ENCODE data around the gene PTPN9.
"Not testable (repeated sequence)": the region's sequence is repeated elsewhere in the genome, so short reads cannot be mapped to it uniquely, and the experiment has no call there.

PTPN9 gene

GRCh38 chr15:75531041-75531450 lies 48.1 kb downstream of the PTPN9 start:
- no peak overlapping the region for H2AFZ ChIP-seq (ENCODE audit: low read depth, low read length, severe bottlenecking)
- peaks cover 5% of the 10 kb centered on the region for H3F3A ChIP-seq (ENCODE audit: insufficient read depth)
- no peak overlapping the region for H3K9ac ChIP-seq (ENCODE audit: low read length)
- H3K4me2 ChIP-seq (ENCODE audit: low read depth, low read length, poor library complexity, severe bottlenecking) = no peak overlapping the region
- no peaks in the 10 kb centered on the region; the same call in 1 of the 2 replicates for H3K36me3 ChIP-seq (ENCODE audit: low read length)
- H3K79me2 ChIP-seq (ENCODE audit: insufficient read depth, low read length) = peaks cover 6% of the 10 kb centered on the region
- no peak for TF ChIP-seq CTCF (IDR thresholded peaks at IDR 0.05; ENCODE audit: insufficient read depth, low read length, poor library complexity, severe bottlenecking)
- no peak for TF ChIP-seq EZH2phosphoT487 (conservative IDR thresholded peaks at IDR 0.05; ENCODE audit: low read length)
- no peak overlapping the region for H3K27ac ChIP-seq (ENCODE audit: low read depth, low read length)
- no peaks in the 10 kb centered on the region for H3K9me3 ChIP-seq (ENCODE audit: insufficient read depth, low read length)
- no peaks in the 10 kb centered on the region for H3K9me2 ChIP-seq (replicated peaks; ENCODE audit: insufficient read depth, low read length)
- H3K27me3 ChIP-seq (ENCODE audit: low read length) = no peaks in the 10 kb centered on the region
- H3K4me3 ChIP-seq (ENCODE audit: insufficient read depth, low read length, poor library complexity, severe bottlenecking) = no peak overlapping the region
- no peaks in the 10 kb centered on the region; the same call in 1 of the 2 replicates for H4K20me1 ChIP-seq (ENCODE audit: low read depth, low read length)

- Histone ChIP-seq H3K9ac (ENCODE audit: low read length) (no peak overlapping the region), H3K9me3 (ENCODE audit: insufficient read depth, low read length) (no peaks in the 10 kb centered on the region), H3K4me2 (ENCODE audit: low read depth, low read length, poor library complexity, severe bottlenecking) (no peak overlapping the region), H3K27ac (ENCODE audit: low read depth, low read length) (no peak overlapping the region), H4K20me1 (ENCODE audit: low read depth, low read length) (no peaks in the 10 kb centered on the region; the same call in 1 of the 2 replicates), H3K79me2 (ENCODE audit: insufficient read depth, low read length) (peaks cover 6% of the 10 kb centered on the region), H3K4me3 (ENCODE audit: insufficient read depth, low read length, poor library complexity, severe bottlenecking) (no peak overlapping the region), H3K36me3 (ENCODE audit: low read length) (no peaks in the 10 kb centered on the region; the same call in 1 of the 2 replicates), H3K9me2 (replicated peaks; ENCODE audit: insufficient read depth, low read length) (no peaks in the 10 kb centered on the region), H3F3A (ENCODE audit: insufficient read depth) (peaks cover 5% of the 10 kb centered on the region), H2AFZ (ENCODE audit: low read depth, low read length, severe bottlenecking) (no peak overlapping the region), H3K27me3 (ENCODE audit: low read length) (no peaks in the 10 kb centered on the region)
- TF ChIP-seq CTCF (IDR thresholded peaks at IDR 0.05; ENCODE audit: insufficient read depth, low read length, poor library complexity, severe bottlenecking) (no peak), EZH2phosphoT487 (conservative IDR thresholded peaks at IDR 0.05; ENCODE audit: low read length) (no peak)
These were observed 48.9 kb downstream of the PTPN9 start for GRCh38 chr15:75530169-75530568.

GRCh38 chr15:75525756-75526155 lies 53.4 kb downstream of the PTPN9 start:
- H4K20me1 ChIP-seq (ENCODE audit: low read depth, low read length); H3K9me2 ChIP-seq (replicated peaks; ENCODE audit: insufficient read depth, low read length); H3K79me2 ChIP-seq (ENCODE audit: insufficient read depth, low read length); H3K4me3 ChIP-seq (ENCODE audit: insufficient read depth, low read length, poor library complexity, severe bottlenecking); H3K9me3 ChIP-seq (ENCODE audit: insufficient read depth, low read length); H3K4me2 ChIP-seq (ENCODE audit: low read depth, low read length, poor library complexity, severe bottlenecking); H3K27me3 ChIP-seq (ENCODE audit: low read length); H3K9ac ChIP-seq (ENCODE audit: low read length); H3K27ac ChIP-seq (ENCODE audit: low read depth, low read length); H3F3A ChIP-seq (ENCODE audit: insufficient read depth); H2AFZ ChIP-seq (ENCODE audit: low read depth, low read length, severe bottlenecking): not testable (repeated sequence)
- H3K36me3 ChIP-seq (ENCODE audit: low read length) = peaks cover 11% of the 10 kb centered on the region; the same call in 1 of the 2 replicates

- Histone ChIP-seq H3K4me2 (ENCODE audit: low read depth, low read length, poor library complexity, severe bottlenecking) (no peak overlapping the region), H3K9ac (ENCODE audit: low read length) (no peak overlapping the region), H3K27me3 (ENCODE audit: low read length) (no peaks in the 10 kb centered on the region), H4K20me1 (ENCODE audit: low read depth, low read length) (no peaks in the 10 kb centered on the region), H3K9me3 (ENCODE audit: insufficient read depth, low read length) (no peaks in the 10 kb centered on the region), H3K27ac (ENCODE audit: low read depth, low read length) (no peak overlapping the region), H3K9me2 (replicated peaks; ENCODE audit: insufficient read depth, low read length) (no peaks in the 10 kb centered on the region), H3K36me3 (ENCODE audit: low read length) (peaks cover 13% of the 10 kb centered on the region; the same call in 1 of the 2 replicates), H3K79me2 (ENCODE audit: insufficient read depth, low read length) (no peaks in the 10 kb centered on the region; the same call in 1 of the 2 replicates), H3F3A (ENCODE audit: insufficient read depth) (no peaks in the 10 kb centered on the region), H2AFZ (ENCODE audit: low read depth, low read length, severe bottlenecking) (no peak overlapping the region), H3K4me3 (ENCODE audit: insufficient read depth, low read length, poor library complexity, severe bottlenecking) (no peak overlapping the region)
- TF ChIP-seq EZH2phosphoT487 (conservative IDR thresholded peaks at IDR 0.05; ENCODE audit: low read length) (no peak), CTCF (IDR thresholded peaks at IDR 0.05; ENCODE audit: insufficient read depth, low read length, poor library complexity, severe bottlenecking) (no peak)
These were observed 56.1 kb downstream of the PTPN9 start for GRCh38 chr15:75523011-75523410.

Data from SU-DHL-6 (cell line).